Measurements from ENCODE around the gene SERTM2. TPM values are rescaled to one million over a fixed set of nuclear protein-coding genes. Genes with fewer than 3 reads are reported as not detected.

The SERTM2 gene
- total and polyA plus RNA-seq, 2 of the 8 experiments (the other 6 are each of a cell fraction or from before 2014, with no cell fraction given): 0.45 to 0.58 TPM

DNA sequence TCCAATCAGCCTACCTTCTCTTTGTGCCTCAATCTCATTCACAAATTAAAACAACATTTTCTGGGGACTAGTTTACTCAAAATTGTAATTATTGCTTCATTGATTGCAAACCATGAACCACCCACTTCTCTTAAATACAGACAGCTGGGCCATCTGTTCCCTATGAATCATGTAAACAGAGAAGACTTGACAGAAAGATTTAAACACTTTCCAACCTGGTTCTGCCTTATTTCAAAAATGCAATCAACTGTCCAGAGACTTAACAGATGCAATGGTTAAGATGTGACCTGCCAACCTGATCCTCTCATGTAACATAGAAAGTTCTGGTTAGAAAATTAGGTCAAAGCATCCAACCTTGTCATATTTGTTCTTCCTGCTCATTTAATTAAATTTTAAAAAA is 20.8 kb upstream of the SERTM2 start:
- Histone ChIP-seq H3K27ac (ENCODE audit: low read depth, low read length) (no peak overlapping the region), H4K8ac (ENCODE audit: extremely low read depth, insufficient read depth, low read length) (no peak overlapping the region), H3K27me3 (replicated peaks in 1 of 4; ENCODE audit: control insufficient read depth in 3 of 4, extremely low read depth in 1 of 4, insufficient read depth in 3 of 4, low read length in 3 of 4) (no peaks in the 10 kb centered on the region), H3K56ac (replicated peaks; ENCODE audit: insufficient read length, low read depth, low read length) (no peak overlapping the region), H3K79me2 (ENCODE audit: control insufficient read depth in 1 of 2, insufficient read depth in 2 of 2, low read length in 2 of 2) (no peaks in the 10 kb centered on the region), H2BK12ac (ENCODE audit: low read depth, low read length) (no peak overlapping the region), H2AK5ac (ENCODE audit: low read depth, low read length) (no peak overlapping the region), H3K4me3 (ENCODE audit: extremely low read depth in 1 of 4, insufficient read depth in 2 of 4, low read depth in 3 of 4, low read length in 4 of 4) (no peak overlapping the region), H3K4ac (replicated peaks; ENCODE audit: insufficient read length, low read depth, low read length) (no peak overlapping the region), H3K4me1 (replicated peaks in 1 of 4; ENCODE audit: control insufficient read depth in 3 of 4, insufficient read depth in 4 of 4, low read length in 3 of 4) (peaks cover 0 to 2% (median 0%) of the 10 kb centered on the region in 4 experiments; a peak in 1 of 7 replicates), H4K20me1 (replicated peaks in 1 of 2; ENCODE audit: control insufficient read depth in 1 of 2, insufficient read depth in 2 of 2, low read length in 2 of 2) (no peaks in the 10 kb centered on the region), H3K9ac (replicated peaks in 1 of 4; ENCODE audit: extremely low read depth in 1 of 4, low read depth in 3 of 4, low read length in 3 of 4) (no peak overlapping the region), H3K4me2 (ENCODE audit: insufficient read depth in 1 of 2, low read depth in 2 of 2, low read length in 2 of 2) (no peak overlapping the region), H2BK20ac (ENCODE audit: low read length) (no peak overlapping the region), H4K5ac (ENCODE audit: insufficient read length, low read depth, low read length) (no peak overlapping the region), H3K23me2 (ENCODE audit: low read depth, low read length) (no peaks in the 10 kb centered on the region), H2AFZ (ENCODE audit: low read length) (no peak overlapping the region), H3K23ac (ENCODE audit: insufficient read length) (no peak overlapping the region), H2BK15ac (ENCODE audit: low read length) (no peak overlapping the region), H2BK5ac (ENCODE audit: low read depth, low read length) (no peak overlapping the region), H3K9me3 (ENCODE audit: insufficient read depth in 2 of 2, low read depth in 1 of 2, low read length in 1 of 2) (no peaks in the 10 kb centered on the region), H2BK120ac (replicated peaks; ENCODE audit: low read depth, low read length) (no peak overlapping the region), H4K91ac (replicated peaks; ENCODE audit: insufficient read length, low read length) (no peak overlapping the region), H3K36me3 (ENCODE audit: control insufficient read depth in 2 of 4, insufficient read depth in 4 of 4, low read length in 3 of 4) (no peaks in the 10 kb centered on the region), H3K14ac (ENCODE audit: insufficient read length) (no peak overlapping the region), H3K18ac (ENCODE audit: extremely low read depth, low read length) (no peak overlapping the region), H3K79me1 (ENCODE audit: low read depth, low read length) (no peaks in the 10 kb centered on the region)
- FAIRE-seq (no peak), DNase-seq (ENCODE audit: low read depth in 1 of 2, low spot score in 2 of 2) (no peak)
- ChIA-PET CTCF (ENCODE audit: partially characterized antibody) (no interaction called here), POLR2A (ENCODE audit: partially characterized antibody) (no interaction called here)
- TF ChIP-seq CHD2 (IDR thresholded peaks at IDR 0.05; ENCODE audit: low read length): no peak
- TF ChIP-seq, protein P1, sequence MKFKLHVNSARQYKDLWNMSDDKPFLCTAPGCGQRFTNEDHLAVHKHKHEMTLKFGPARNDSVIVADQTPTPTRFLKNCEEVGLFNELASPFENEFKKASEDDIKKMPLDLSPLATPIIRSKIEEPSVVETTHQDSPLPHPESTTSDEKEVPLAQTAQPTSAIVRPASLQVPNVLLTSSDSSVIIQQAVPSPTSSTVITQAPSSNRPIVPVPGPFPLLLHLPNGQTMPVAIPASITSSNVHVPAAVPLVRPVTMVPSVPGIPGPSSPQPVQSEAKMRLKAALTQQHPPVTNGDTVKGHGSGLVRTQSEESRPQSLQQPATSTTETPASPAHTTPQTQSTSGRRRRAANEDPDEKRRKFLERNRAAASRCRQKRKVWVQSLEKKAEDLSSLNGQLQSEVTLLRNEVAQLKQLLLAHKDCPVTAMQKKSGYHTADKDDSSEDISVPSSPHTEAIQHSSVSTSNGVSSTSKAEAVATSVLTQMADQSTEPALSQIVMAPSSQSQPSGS (IDR thresholded peaks at IDR 0.05; ENCODE audit: low read length): no peak
- TF ChIP-seq YY1 (IDR thresholded peaks at IDR 0.05; ENCODE audit: low read depth, low read length): no peak
- TF ChIP-seq TAF7 (optimal IDR thresholded peaks at IDR 0.05; ENCODE audit: borderline replicate concordance, low read depth, low read length): no peak
- no peak for TF ChIP-seq EZH2 (IDR thresholded peaks at IDR 0.05; ENCODE audit: low read depth, low read length, severe bottlenecking)
- no peak for TF ChIP-seq RNF2 (IDR thresholded peaks at IDR 0.05; ENCODE audit: borderline replicate concordance, low read depth, low read length, missing control alignments, poor library complexity, severe bottlenecking)
- no peak for TF ChIP-seq HDAC6 (IDR thresholded peaks at IDR 0.05; ENCODE audit: low read depth, low read length)
- TF ChIP-seq MAX (IDR thresholded peaks at IDR 0.05): no peak
- TF ChIP-seq CEBPB (IDR thresholded peaks at IDR 0.05; ENCODE audit: low read depth, low read length): no peak
- no peak for TF ChIP-seq PHF8 (conservative IDR thresholded peaks at IDR 0.05; ENCODE audit: low read depth, low read length)
- no peak for TF ChIP-seq SRF (IDR thresholded peaks at IDR 0.05; ENCODE audit: low read depth, low read length)
- no peak for TF ChIP-seq ZNF274 (IDR thresholded peaks at IDR 0.05; ENCODE audit: borderline replicate concordance, extremely low read depth, low read length)
- no peak for TF ChIP-seq BRCA1 (IDR thresholded peaks at IDR 0.05; ENCODE audit: low read depth, low read length)
- TF ChIP-seq KDM1A (IDR thresholded peaks at IDR 0.05; ENCODE audit: borderline replicate concordance, low read length): no peak
